Activated CD8-positive, alpha-beta memory T cell treated with anti-CD3 and anti-CD28 coated beads, Interleukin-2, amount 10 ng/mL, durations not matched to agents 7 days and 5 days (primary cell): ENCODE data around the gene CHST4. TPM values are rescaled to one million over a fixed set of nuclear protein-coding genes. Genes with fewer than 3 reads are reported as not detected.
"Not testable (repeated sequence)": the region's sequence is repeated elsewhere in the genome, so short reads cannot be mapped to it uniquely, and the experiment has no call there.

Experiments used
- ATAC-seq: fragments of 150-1000 bp; cut with Tn5 transposase; one replicate; pipeline ENCODE4 v1.10.0; 2021; ENCODE audit warnings: moderate library complexity
- CTCF ChIA-PET: fragments of 350-600 bp; sonication (Branson Sonifier 250); formaldehyde crosslinking; loops from one replicate; lab custom pipeline; 2021; ENCODE audit warnings: antibody characterized with exemption; lab: Charles Lee
- DNase-seq: peaks from one replicate; pipeline ENCODE4 v3.0.0-alpha.2; 2020
- H3K27ac Mint-ChIP-seq: one replicate; pipeline ENCODE4 v1.8.0; 2021; ENCODE audit warnings: mild to moderate bottlenecking, mixed read lengths
- H3K27me3 Mint-ChIP-seq: one replicate; pipeline ENCODE4 v1.8.0; 2021; ENCODE audit warnings: mixed read lengths
- H3K36me3 Mint-ChIP-seq: one replicate; pipeline ENCODE4 v1.8.0; 2021; ENCODE audit warnings: mild to moderate bottlenecking, mixed read lengths
- H3K4me1 Mint-ChIP-seq: one replicate; pipeline ENCODE4 v1.8.0; 2021; ENCODE audit warnings: mixed read lengths
- H3K4me3 Mint-ChIP-seq: one replicate; pipeline ENCODE4 v1.8.0; 2021; ENCODE audit warnings: mild to moderate bottlenecking, moderate library complexity, mixed read lengths
- H3K9me3 Mint-ChIP-seq: one replicate; pipeline ENCODE4 v1.8.0; 2022; ENCODE audit warnings: low read depth, mixed read lengths
- total RNA-seq, 2 experiments: library from RNA; stranded (reverse); gene quantifications; one replicate each; pipeline ENCODE4 v1.2.3, GENCODE V29; 2021

The CHST4 gene
- total RNA-seq, 2 experiments from 2014 or later: not detected

DNA sequence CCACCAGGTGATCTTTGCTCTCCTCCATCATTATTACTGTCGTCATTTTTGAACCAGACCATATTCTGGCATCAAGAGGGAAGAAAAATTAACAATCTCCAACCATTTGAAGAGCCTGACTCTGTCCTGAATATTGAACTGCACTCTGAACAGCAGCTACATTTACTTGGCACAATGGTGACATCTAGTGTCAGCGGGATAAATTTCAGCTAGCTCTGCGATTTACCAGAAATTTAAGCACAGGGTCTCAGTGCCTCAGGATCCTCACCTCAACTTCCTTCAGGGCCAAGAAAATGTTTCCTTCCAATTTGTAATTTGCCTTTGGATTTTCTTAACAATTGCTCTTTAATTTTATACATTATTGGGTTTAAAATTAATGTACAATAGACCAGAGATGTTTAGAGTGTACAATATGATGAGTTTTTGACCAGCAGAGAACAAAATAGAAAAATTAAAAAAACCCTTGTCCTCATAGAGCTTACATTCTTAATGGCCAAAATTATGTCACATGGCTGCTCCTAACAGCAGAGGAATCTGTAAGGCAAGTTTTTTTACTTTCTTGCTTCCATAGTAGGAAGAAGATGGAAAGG is 26.4 kb upstream of the CHST4 start:
- Mint-ChIP-seq H3K9me3 (no peaks in the 10 kb centered on the region), H3K27ac (no peak overlapping the region), H3K36me3 (no peaks in the 10 kb centered on the region), H3K4me1 (no peaks in the 10 kb centered on the region), H3K27me3 (no peaks in the 10 kb centered on the region), H3K4me3 (no peak overlapping the region)
- peak; percentile 65 for ATAC-seq
- CTCF ChIA-PET: interaction anchor here (0.8 to 6.7 kb wide), 22 partner anchors 8 to 135 kb away, joined by 3 to 80 read pairs (median 5); partner anchors contain the start of genes ZNF19 and ZNF23
- DNase-seq: peak; percentile 61

DNA sequence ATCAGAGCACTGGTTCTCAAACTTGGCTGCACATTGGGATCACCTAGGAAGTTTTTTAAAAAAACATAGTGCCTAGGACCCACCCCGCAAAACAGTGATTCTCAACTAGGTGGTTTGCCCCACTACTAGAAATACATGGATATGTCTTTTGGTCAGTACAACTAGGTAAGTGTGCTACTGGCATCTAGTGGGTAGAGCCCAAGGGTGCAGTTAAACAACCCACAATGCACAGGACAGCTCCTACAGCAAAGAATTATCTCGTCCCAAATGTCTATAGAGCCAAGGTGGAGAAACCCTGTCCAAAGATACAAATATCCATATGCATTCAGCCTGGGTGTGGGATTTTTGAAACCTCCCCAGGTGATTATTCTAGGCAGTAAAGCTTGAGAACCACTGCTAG is 25.3 kb upstream of the CHST4 start:
- Mint-ChIP-seq H3K9me3 (no peaks in the 10 kb centered on the region), H3K36me3 (no peaks in the 10 kb centered on the region), H3K4me1 (no peaks in the 10 kb centered on the region), H3K27me3 (no peaks in the 10 kb centered on the region), H3K27ac (no peak overlapping the region), H3K4me3 (no peak overlapping the region)
- DNase-seq: no peak
- ATAC-seq: no peak
- CTCF ChIA-PET: interaction anchor here (1.1 to 6.7 kb wide), 6 partner anchors 9 to 110 kb away, joined by 3 to 80 read pairs (median 10); partner anchors contain the start of genes ZNF19 and ZNF23

DNA sequence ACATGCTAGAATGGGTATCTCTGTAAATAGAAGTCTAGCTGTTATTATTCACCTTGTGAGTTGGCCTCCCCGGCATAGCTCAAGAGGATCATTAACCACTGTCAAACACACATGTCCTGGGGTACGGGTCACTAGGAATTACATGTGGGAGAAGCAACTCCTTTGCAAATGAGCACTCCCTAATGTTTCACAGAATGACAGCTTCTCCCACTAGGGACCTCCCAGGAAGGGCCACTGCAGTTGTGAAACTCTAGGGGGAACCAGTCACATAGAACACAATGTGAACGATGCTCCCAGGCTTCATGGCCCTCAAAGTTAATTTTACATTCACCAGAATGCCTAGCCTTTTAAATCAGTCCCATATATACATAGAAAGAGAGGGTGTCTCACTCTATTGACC is 24.7 kb upstream of the CHST4 start:
- H3K27me3 Mint-ChIP-seq: no peaks in the 10 kb centered on the region

DNA sequence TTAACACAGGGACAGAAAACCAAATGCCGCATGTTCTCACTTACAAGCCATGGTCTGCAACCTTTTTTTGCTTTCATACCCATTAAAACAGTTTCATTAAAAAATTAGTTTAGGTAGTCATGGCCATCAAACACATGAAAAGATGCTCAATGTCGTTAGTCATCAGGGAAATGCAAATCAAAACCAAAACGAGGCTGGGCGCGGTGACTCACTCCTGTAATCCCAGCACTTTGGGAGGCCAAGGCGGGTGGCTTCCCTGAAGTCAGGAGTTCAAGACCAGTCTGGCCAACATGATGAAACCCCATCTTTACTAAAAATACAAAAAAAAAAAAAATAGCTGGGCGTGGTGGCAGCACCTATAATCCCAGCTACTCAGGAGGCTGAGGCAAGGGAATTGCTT is 22.2 kb upstream of the CHST4 start:
- ATAC-seq: not testable (repeated sequence)

More for the DNA sequence above, 24.7 kb upstream of the CHST4 start:
- no peaks in the 10 kb centered on the region for H3K4me1 Mint-ChIP-seq
- H3K9me3 Mint-ChIP-seq: no peaks in the 10 kb centered on the region
- H3K4me3 Mint-ChIP-seq: no peak overlapping the region
- H3K36me3 Mint-ChIP-seq: no peaks in the 10 kb centered on the region
- DNase-seq (no peak), ATAC-seq (no peak)
- no peak overlapping the region for H3K27ac Mint-ChIP-seq
- CTCF ChIA-PET: interaction anchor here (1.1 to 6.7 kb wide), 4 partner anchors 10 to 109 kb away, joined by 3 to 80 read pairs (median 10); partner anchors contain the start of gene ZNF19

GRCh38 chr16:71504901-71505300 is 21.3 kb upstream of the CHST4 start:
- H3K4me1 Mint-ChIP-seq: no peaks in the 10 kb centered on the region
- ATAC-seq (no peak), DNase-seq (no peak)
- peaks cover 7% of the 10 kb centered on the region for H3K27me3 Mint-ChIP-seq
- CTCF ChIA-PET: no interaction called here
- no peaks in the 10 kb centered on the region for H3K9me3 Mint-ChIP-seq
- no peak overlapping the region for H3K4me3 Mint-ChIP-seq
- H3K36me3 Mint-ChIP-seq: no peaks in the 10 kb centered on the region
- no peak overlapping the region for H3K27ac Mint-ChIP-seq

More for the DNA sequence above, 22.2 kb upstream of the CHST4 start:
- H3K4me3 Mint-ChIP-seq, CTCF ChIA-PET, H3K27ac Mint-ChIP-seq, H3K4me1 Mint-ChIP-seq, DNase-seq, H3K9me3 Mint-ChIP-seq, H3K36me3 Mint-ChIP-seq, H3K27me3 Mint-ChIP-seq: not testable (repeated sequence)

- no peak overlapping the region for H3K4me3 Mint-ChIP-seq
- no peaks in the 10 kb centered on the region for H3K9me3 Mint-ChIP-seq
- peaks cover 8% of the 10 kb centered on the region for H3K27me3 Mint-ChIP-seq
- DNase-seq: peak; percentile 1
- CTCF ChIA-PET: interaction anchor here (0.6 kb wide), 1 partner anchor 50 kb away, joined by 3 read pairs; no protein-coding TSS in a partner anchor
- H3K36me3 Mint-ChIP-seq: no peaks in the 10 kb centered on the region
- H3K4me1 Mint-ChIP-seq: no peaks in the 10 kb centered on the region
- ATAC-seq: no peak
- H3K27ac Mint-ChIP-seq: no peak overlapping the region
Measured at GRCh38 chr16:71507061-71507460, 19.2 kb upstream of the CHST4 start.

DNA sequence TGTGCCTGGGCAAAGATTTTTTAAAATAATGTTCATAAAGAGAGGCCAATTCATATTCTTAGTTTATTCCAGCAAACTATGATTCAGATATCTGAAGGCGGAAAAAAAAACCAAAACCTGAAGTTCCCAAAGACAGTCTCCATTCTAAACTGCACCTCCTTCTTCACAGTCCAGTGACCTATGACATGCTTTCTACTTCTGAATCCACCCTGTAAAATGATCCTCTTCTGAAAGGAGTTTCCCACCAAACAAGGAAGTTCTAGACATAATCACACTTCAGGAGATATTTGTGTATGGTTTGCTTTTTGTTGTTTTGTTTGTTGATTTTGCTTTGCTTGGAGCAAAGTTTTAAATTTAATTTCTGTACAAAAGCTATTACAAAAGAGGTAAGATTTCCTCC is 12.9 kb upstream of the CHST4 start:
- Mint-ChIP-seq H3K9me3 (no peaks in the 10 kb centered on the region), H3K27ac (no peak overlapping the region), H3K27me3 (peaks cover 13% of the 10 kb centered on the region), H3K4me3 (no peak overlapping the region), H3K4me1 (no peaks in the 10 kb centered on the region), H3K36me3 (no peaks in the 10 kb centered on the region)
- ATAC-seq (no peak), DNase-seq (no peak)
- CTCF ChIA-PET: interaction anchor here (0.7 to 1.2 kb wide), 2 partner anchors 14 to 98 kb away, joined by 3 read pairs; no protein-coding TSS in a partner anchor

DNA sequence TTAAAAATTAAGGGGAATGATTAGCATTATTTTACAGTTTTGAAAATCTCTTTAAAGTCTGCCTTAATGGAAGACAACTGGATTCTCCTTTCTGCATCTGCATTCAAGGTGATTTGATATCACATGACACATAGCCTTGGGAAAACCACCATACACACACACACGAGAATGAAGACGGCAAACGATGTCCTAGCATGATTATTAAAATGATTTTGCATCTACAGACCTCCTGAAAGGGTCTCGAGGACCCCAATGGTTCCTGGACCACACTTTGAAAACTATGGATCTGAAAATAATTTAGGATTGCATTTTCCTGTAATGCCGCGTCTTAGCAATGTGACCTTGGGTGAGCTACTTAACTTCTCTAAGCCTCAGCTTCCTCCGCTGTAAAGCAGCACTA is 11.8 kb upstream of the CHST4 start:
- Mint-ChIP-seq H3K4me1 (no peaks in the 10 kb centered on the region), H3K27ac (no peak overlapping the region), H3K4me3 (no peak overlapping the region), H3K36me3 (no peaks in the 10 kb centered on the region), H3K27me3 (peaks cover 9% of the 10 kb centered on the region), H3K9me3 (no peaks in the 10 kb centered on the region)
- ATAC-seq (no peak), DNase-seq (no peak)
- CTCF ChIA-PET: interaction anchor here (1.2 kb wide), 1 partner anchor 96 kb away, joined by 3 read pairs; no protein-coding TSS in a partner anchor

DNA sequence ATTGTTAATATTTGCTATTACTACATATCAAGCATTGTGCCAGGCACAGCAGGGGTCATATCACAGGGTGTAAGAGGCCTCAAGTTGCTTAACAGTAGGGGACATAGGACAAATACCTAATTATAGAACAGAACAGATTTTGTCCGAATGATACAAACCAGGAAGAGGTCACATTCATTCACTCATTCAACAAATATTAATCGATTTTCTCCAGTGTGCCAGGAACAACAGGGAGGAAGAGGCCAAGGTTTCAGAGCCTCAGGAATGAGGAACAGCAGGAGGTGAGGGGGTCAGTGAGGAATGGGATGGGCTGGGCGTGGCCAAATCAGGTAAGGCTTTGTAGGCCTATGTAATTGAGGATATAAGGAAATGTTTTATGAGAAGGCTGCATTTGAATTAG is 11.2 kb upstream of the CHST4 start:
- peak; percentile 4 for DNase-seq
- Mint-ChIP-seq H3K36me3 (no peaks in the 10 kb centered on the region), H3K4me1 (no peaks in the 10 kb centered on the region), H3K4me3 (no peak overlapping the region), H3K27me3 (peaks cover 6% of the 10 kb centered on the region), H3K9me3 (no peaks in the 10 kb centered on the region), H3K27ac (no peak overlapping the region)
- CTCF ChIA-PET: no interaction called here
- ATAC-seq: no peak

DNA sequence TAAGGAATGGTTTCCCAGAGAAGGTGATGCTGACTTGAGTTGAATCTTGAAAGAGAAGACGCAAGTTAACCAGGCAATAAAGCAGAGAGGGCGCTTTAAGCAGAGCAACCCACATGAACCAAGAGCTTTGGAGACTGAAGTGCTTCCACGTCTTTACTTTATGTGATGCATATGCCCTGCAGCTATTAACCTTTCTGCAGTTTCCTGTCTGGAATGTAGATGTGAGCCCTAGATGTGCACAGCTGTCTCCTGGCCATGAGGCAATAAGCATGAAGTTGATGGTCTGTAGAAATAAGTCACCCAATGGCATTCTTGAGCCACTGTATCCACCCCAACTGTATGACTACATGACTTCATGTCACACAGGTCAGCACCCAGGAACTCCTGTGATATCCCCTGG is 5.7 kb upstream of the CHST4 start:
- H3K4me3 Mint-ChIP-seq: no peak overlapping the region
- H3K4me1 Mint-ChIP-seq: no peaks in the 10 kb centered on the region
- no peak for DNase-seq
- H3K27ac Mint-ChIP-seq: no peak overlapping the region
- no peaks in the 10 kb centered on the region for H3K9me3 Mint-ChIP-seq
- ATAC-seq: no peak
- no peaks in the 10 kb centered on the region for H3K36me3 Mint-ChIP-seq
- CTCF ChIA-PET: no interaction called here
- peaks cover 19% of the 10 kb centered on the region for H3K27me3 Mint-ChIP-seq

- peaks cover 43% of the 10 kb centered on the region for H3K27me3 Mint-ChIP-seq
- H3K4me1 Mint-ChIP-seq: peaks cover 2% of the 10 kb centered on the region
- no peaks in the 10 kb centered on the region for H3K9me3 Mint-ChIP-seq
- no peak overlapping the region for H3K4me3 Mint-ChIP-seq
- no peak for DNase-seq
- H3K36me3 Mint-ChIP-seq: no peaks in the 10 kb centered on the region
- no peak overlapping the region for H3K27ac Mint-ChIP-seq
- no peak for ATAC-seq
- CTCF ChIA-PET: interaction anchor here (2.2 kb wide), 1 partner anchor 86 kb away, joined by 6 read pairs; no protein-coding TSS in a partner anchor
Measured at GRCh38 chr16:71524566-71525553, 1.4 kb upstream of the CHST4 start.

- H3K4me3 Mint-ChIP-seq: no peak overlapping the region
- ATAC-seq: no peak
- CTCF ChIA-PET: no interaction called here
- no peaks in the 10 kb centered on the region for H3K9me3 Mint-ChIP-seq
- peaks cover 2% of the 10 kb centered on the region for H3K4me1 Mint-ChIP-seq
- H3K27me3 Mint-ChIP-seq: peaks cover 40% of the 10 kb centered on the region
- no peak overlapping the region for H3K27ac Mint-ChIP-seq
- DNase-seq: no peak
- H3K36me3 Mint-ChIP-seq: no peaks in the 10 kb centered on the region
Measured at GRCh38 chr16:71528257-71528656, 2.0 kb downstream of the CHST4 start.

- no peak for DNase-seq
- Mint-ChIP-seq H3K27me3 (peaks cover 37% of the 10 kb centered on the region), H3K4me3 (no peak overlapping the region), H3K27ac (no peak overlapping the region), H3K36me3 (no peaks in the 10 kb centered on the region), H3K4me1 (peaks cover 2% of the 10 kb centered on the region), H3K9me3 (no peaks in the 10 kb centered on the region)
- ATAC-seq: no peak
- CTCF ChIA-PET: interaction anchor here (0.6 to 0.7 kb wide), 2 partner anchors 11 to 117 kb away, joined by 3 to 4 read pairs; no protein-coding TSS in a partner anchor
Measured at GRCh38 chr16:71528863-71529262, 2.6 kb downstream of the CHST4 start.
